ENCODE data around the gene PDE6C. TPM values are rescaled to one million over a fixed set of nuclear protein-coding genes. Genes with fewer than 3 reads are reported as not detected.

Gene PDE6C
- total RNA-seq, 1 donor = not detected

DNA sequence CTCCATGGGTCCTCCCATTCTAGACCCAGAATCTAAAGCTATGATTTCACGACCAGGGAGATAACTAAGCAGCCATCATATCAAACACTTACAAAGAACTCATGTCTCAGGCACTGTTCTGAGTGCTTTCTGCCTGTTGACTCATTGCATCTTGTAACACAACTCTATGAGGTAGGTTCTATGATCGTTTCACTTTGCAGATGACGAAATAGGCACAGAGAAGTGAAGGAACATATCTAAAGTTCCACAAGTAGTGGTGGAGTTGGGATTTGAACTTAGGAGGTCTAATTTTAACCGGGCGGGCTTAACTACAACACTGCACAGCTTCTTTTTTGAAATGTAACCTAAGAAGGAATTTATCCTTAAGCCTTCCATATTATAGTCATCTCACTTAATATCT, 14.2 kb upstream of the PDE6C start:
- TF ChIP-seq, protein P1, sequence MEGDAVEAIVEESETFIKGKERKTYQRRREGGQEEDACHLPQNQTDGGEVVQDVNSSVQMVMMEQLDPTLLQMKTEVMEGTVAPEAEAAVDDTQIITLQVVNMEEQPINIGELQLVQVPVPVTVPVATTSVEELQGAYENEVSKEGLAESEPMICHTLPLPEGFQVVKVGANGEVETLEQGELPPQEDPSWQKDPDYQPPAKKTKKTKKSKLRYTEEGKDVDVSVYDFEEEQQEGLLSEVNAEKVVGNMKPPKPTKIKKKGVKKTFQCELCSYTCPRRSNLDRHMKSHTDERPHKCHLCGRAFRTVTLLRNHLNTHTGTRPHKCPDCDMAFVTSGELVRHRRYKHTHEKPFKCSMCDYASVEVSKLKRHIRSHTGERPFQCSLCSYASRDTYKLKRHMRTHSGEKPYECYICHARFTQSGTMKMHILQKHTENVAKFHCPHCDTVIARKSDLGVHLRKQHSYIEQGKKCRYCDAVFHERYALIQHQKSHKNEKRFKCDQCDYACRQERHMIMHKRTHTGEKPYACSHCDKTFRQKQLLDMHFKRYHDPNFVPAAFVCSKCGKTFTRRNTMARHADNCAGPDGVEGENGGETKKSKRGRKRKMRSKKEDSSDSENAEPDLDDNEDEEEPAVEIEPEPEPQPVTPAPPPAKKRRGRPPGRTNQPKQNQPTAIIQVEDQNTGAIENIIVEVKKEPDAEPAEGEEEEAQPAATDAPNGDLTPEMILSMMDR (IDR thresholded peaks at IDR 0.05; ENCODE audit: insufficient read depth, low read depth, low read length) = no peak
- H3K4me3 ChIP-seq (ENCODE audit: low read depth, low read length) = no peak overlapping the region
- no peak for DNase-seq (ENCODE audit: low read depth)

DNA sequence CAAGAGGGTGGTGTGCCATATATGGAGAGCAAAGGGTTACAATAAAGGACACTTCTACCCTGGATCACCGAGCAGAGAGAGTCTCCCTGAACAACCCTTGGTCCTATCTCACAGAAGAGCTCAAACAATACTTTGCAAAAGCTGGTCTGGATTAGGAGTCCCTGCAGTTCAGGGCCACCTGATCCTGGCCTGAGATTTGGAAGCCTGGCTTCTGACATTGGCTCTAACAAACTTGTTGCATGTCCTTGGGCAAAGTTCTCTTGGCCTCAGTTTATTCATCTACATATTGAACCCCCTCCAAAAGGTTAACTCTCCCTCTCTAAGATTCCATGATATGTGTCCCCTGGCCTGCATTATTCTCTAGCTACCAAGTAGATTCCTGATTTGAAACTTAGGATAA, 13.0 kb upstream of the PDE6C start:
- DNase-seq (ENCODE audit: low read depth) = no peak
- no peak overlapping the region for H3K4me3 ChIP-seq (ENCODE audit: low read depth, low read length)
- TF ChIP-seq, protein P1 (IDR thresholded peaks at IDR 0.05; ENCODE audit: insufficient read depth, low read depth, low read length) = no peak

DNA sequence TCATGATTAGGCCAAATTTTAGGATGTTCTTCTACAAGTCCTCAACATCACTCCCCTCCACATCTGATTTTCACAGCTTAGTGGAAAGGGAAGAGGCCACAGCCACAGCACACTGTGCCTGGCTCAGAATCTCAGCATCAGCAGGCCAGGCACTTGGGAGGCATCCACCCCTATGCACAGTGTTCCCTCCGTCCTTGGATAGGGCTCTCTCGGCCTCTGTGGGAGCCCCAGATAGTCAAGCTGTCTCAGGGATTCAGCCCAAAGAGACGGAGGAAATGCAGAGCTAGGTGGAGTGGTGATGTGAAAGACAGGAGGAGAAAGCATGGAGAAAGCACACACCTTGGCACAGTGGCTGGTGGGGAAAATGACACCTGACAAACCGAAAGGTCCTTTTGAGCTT, 12.6 kb upstream of the PDE6C start:
- DNase-seq (ENCODE audit: low read depth) = no peak
- TF ChIP-seq, protein P1 (IDR thresholded peaks at IDR 0.05; ENCODE audit: insufficient read depth, low read depth, low read length) = no peak
- H3K4me3 ChIP-seq (ENCODE audit: low read depth, low read length) = no peak overlapping the region

DNA sequence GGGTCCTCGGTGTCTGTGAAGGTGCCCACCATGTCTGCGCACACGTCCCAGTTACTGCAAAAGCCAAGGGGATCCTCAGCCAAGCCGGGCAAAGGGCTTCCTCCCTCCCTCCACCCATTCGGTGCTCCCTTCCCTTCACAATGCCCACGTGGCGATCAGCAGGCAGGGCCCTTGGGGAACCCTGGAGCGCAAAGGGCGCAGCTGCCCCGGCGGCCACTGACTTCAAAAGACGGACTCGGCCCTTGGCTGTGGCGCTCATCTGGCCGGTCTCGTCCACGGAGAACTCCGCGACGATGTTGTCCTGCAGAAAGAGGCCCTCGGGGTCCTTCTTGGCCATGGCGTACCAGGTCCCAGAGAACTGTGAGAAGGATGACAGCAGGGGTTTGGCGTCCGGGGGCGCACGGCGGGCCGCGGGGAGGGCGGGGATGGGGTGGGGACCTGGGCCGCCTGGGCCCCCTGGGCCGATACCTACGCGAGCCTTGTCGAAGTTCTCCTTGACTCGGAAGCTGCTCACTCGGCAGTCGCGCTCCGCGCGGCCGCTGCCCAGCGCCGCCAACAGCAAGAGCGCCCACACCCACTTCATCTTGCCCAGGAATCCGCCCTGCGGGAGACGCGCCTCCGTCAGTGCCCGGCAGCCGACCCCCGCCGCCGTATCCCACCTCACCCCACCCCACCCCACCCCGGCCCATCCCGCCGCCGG, 11.7 kb upstream of the PDE6C start:
- peak; percentile 41 for DNase-seq (ENCODE audit: low read depth)
- H3K4me3 ChIP-seq (ENCODE audit: low read depth, low read length) = no peak overlapping the region
- TF ChIP-seq, protein P1 (IDR thresholded peaks at IDR 0.05; ENCODE audit: insufficient read depth, low read depth, low read length) = no peak

DNA sequence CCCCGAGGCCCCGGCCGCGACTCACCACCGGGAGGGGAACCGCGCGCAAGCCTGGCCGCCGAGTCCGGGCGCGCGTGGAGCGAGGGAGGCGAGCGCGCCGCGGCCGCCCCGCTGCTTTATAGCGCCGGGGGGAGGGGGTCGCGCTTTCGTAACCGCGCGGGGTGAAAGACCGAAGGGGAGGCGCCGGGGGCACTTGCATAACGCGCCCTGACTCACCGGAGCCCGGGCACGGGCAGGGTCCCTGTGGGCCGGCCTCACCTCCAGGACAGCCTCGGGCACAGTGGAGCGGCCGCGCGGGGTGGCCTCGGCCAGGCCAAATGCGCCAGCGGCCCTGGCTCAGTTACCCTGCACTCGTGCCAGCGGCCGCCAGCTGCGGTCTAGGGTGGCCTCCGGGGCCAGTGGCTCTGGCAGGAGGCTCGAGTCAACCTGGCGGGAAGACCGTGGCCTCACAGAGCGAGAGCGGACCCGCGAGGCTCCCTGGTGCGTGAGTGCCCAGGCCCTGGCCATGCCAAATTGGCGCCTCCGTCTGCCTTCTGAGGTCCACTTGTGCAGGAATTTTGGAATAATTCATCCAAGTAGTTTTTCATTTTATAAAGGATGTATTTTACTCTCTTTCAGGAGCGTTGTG, 11.1 kb upstream of the PDE6C start, which contains the start of gene RBP4:
Gene RBP4 (minus strand): TSS at position 90 of the 628 bp plus-strand sequence. CDS start 207 bp downstream, outside the sequence.
- TF ChIP-seq, protein P1 (IDR thresholded peaks at IDR 0.05; ENCODE audit: insufficient read depth, low read depth, low read length) = no peak
- H3K4me3 ChIP-seq (ENCODE audit: low read depth, low read length) = peak within 1 kb of the TSS; percentile 18
- DNase-seq (ENCODE audit: low read depth) = peak; percentile 4

DNA sequence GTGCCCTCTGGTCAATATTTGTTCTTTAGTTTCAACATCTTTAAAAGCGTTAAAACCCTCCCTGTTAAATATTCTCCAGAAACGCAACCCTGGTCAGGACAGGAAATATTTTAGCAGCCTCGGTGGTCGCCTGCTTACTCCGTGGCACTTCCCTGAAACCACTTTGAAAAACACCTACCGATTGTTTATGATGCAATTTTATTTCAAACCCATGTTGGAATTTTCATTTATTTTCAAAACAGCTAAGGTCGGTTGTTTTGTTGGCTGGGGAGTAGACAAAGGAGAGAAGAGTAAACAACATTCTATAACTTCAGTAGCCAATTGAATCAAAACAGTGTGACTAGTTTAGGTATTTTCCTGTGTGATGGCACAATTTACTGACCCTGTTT, 10.6 kb upstream of the PDE6C start:
- TF ChIP-seq, protein P1 (IDR thresholded peaks at IDR 0.05; ENCODE audit: insufficient read depth, low read depth, low read length) = no peak
- no peak overlapping the region for H3K4me3 ChIP-seq (ENCODE audit: low read depth, low read length)
- DNase-seq (ENCODE audit: low read depth) = no peak
